GM23338 (cell line): ENCODE measurements around the gene YIPF2. TPM values are rescaled to one million over a fixed set of nuclear protein-coding genes. Genes with fewer than 3 reads are reported as not detected.
"Not testable (repeated sequence)": the region's sequence is repeated elsewhere in the genome, so short reads cannot be mapped to it uniquely, and the experiment has no call there.

Source experiments
- ATAC-seq: fragments of 200-7000 bp; cut with Tn5 transposase; 3 replicates; pipeline ENCODE4 v1.9.1; 2020
- DNase-seq: peaks from one replicate; pipeline ENCODE4 v3.0.0-alpha.2; 2015; ENCODE audit warnings: low spot score
- H2AFZ ChIP-seq: fragments of 200-600 bp; sonication (generic); 2 replicates; pipeline ENCODE4 v1.8.0; 2016; ENCODE audit warnings: antibody characterized with exemption, mild to moderate bottlenecking, moderate library complexity
- H3F3A ChIP-seq: fragments of 200-600 bp; sonication (generic); replicated peaks from 2 replicates; pipeline ENCODE4 v1.8.0; 2017; ENCODE audit warnings: antibody characterized with exemption, mixed run types, low read depth
- H3K27ac ChIP-seq: fragments of 200-600 bp; sonication (generic); 2 replicates; pipeline ENCODE4 v1.6.1; 2016; ENCODE audit warnings: low read depth
- H3K27me3 ChIP-seq: fragments of 200-600 bp; sonication (generic); 2 replicates; pipeline ENCODE4 v1.8.0; 2016; ENCODE audit warnings: mild to moderate bottlenecking, mixed run types, moderate library complexity; ENCODE audit not compliant: insufficient read depth
- H3K36me3 ChIP-seq: fragments of 200-600 bp; sonication (generic); 2 replicates; pipeline ENCODE4 v1.8.0; 2016; ENCODE audit warnings: mild to moderate bottlenecking; ENCODE audit not compliant: insufficient read depth
- H3K4me1 ChIP-seq: fragments of 200-600 bp; sonication (generic); 2 replicates; pipeline ENCODE4 v1.8.0; 2016; ENCODE audit warnings: mild to moderate bottlenecking, moderate library complexity; ENCODE audit not compliant: insufficient read depth
- H3K4me2 ChIP-seq: fragments of 200-600 bp; sonication (generic); 2 replicates; pipeline ENCODE4 v1.7.1; 2017; ENCODE audit warnings: mixed run types
- H3K4me3 ChIP-seq: fragments of 200-600 bp; sonication (generic); 2 replicates; pipeline ENCODE4 v1.6.1; 2016; ENCODE audit warnings: mixed run types
- H3K79me2 ChIP-seq: fragments of 200-600 bp; sonication (generic); replicated peaks from 2 replicates; pipeline ENCODE4 v1.8.0; 2017; ENCODE audit warnings: mild to moderate bottlenecking; ENCODE audit not compliant: insufficient read depth
- H3K9me2 ChIP-seq: fragments of 200-600 bp; sonication (generic); 2 replicates; pipeline ENCODE4 v1.8.0; 2017; ENCODE audit not compliant: insufficient read depth
- H4K20me1 ChIP-seq: fragments of 200-600 bp; sonication (generic); replicated peaks from 2 replicates; pipeline ENCODE4 v1.8.0; 2017; ENCODE audit warnings: mild to moderate bottlenecking; ENCODE audit not compliant: insufficient read depth
- H3K27ac Mint-ChIP-seq: 2 replicates; pipeline ENCODE4 v1.8.0; 2020; ENCODE audit warnings: inconsistent platforms, mild to moderate bottlenecking, moderate library complexity, mixed read lengths
- H3K27me3 Mint-ChIP-seq: 3 replicates; pipeline ENCODE4 v1.8.0; 2022; ENCODE audit warnings: low read depth, mild to moderate bottlenecking, moderate library complexity, mixed read lengths, inconsistent platforms; ENCODE audit not compliant: insufficient read depth, poor library complexity
- H3K36me3 Mint-ChIP-seq: 3 replicates; pipeline ENCODE4 v1.8.0; 2021; ENCODE audit warnings: low read depth, mild to moderate bottlenecking, inconsistent platforms, moderate library complexity, mixed read lengths
- H3K4me1 Mint-ChIP-seq: 3 replicates; pipeline ENCODE4 v1.8.0; 2020; ENCODE audit warnings: mild to moderate bottlenecking, inconsistent platforms, mixed read lengths
- H3K4me3 Mint-ChIP-seq: 3 replicates; pipeline ENCODE4 v1.8.0; 2021; ENCODE audit warnings: moderate library complexity, mild to moderate bottlenecking, inconsistent platforms, mixed read lengths
- H3K9me3 Mint-ChIP-seq: 3 replicates; pipeline ENCODE4 v1.8.0; 2020; ENCODE audit warnings: moderate library complexity, mild to moderate bottlenecking, inconsistent platforms, mixed read lengths
- JUNB ChIP-seq: IDR thresholded peaks from one replicate; pipeline ENCODE4 v1.6.1; 2016; ENCODE audit warnings: antibody characterized with exemption; ENCODE audit not compliant: unreplicated experiment
- NANOG ChIP-seq: IDR thresholded peaks from 2 replicates; pipeline ENCODE4 v1.6.1; 2016; ENCODE audit warnings: antibody characterized with exemption, borderline replicate concordance
- ZNF462 ChIP-seq: fragments of 250-450 bp; sonication (Bioruptor Pico); IDR thresholded peaks from 2 replicates; pipeline ENCODE4 v1.5.0; 2020; ENCODE audit warnings: mild to moderate bottlenecking, moderate library complexity
- polyA plus RNA-seq: library from polyadenylated mRNA; unstranded; fragments of >200 nt; fragmentation: Nextera tagmentation; extraction: Ambion mirVana; gene quantifications from 2 replicates; pipeline ENCODE4 v1.2.1, GENCODE V29; 2016
- total RNA-seq: library from RNA; depleted of rRNA; stranded (reverse); fragments of >200 nt; shearing (Covaris generic); gene quantifications from 2 replicates; pipeline ENCODE4 v1.2.3, GENCODE V29; 2014

Gene YIPF2
- total and polyA plus RNA-seq, 2 experiments from 2014 or later, result 36.3 to 63.7 TPM

GRCh38 chr19:10945264-10945663 is 16.8 kb upstream of the YIPF2 start:
- no peak for DNase-seq
- Mint-ChIP-seq H3K9me3 (no peaks in the 10 kb centered on the region), H3K4me3 (no peak overlapping the region), H3K27ac (no peak overlapping the region), H3K4me1 (peaks cover 6% of the 10 kb centered on the region; the same call in 2 of the 3 replicates), H3K27me3 (peaks cover 2% of the 10 kb centered on the region), H3K36me3 (no peaks in the 10 kb centered on the region)
- 0 out of 2 replicates have a peak, but pooled peaks cover 3% of the 10 kb centered on the region for H3F3A ChIP-seq
- no peaks in the 10 kb centered on the region for H4K20me1 ChIP-seq
- H3K79me2 ChIP-seq, result no peaks in the 10 kb centered on the region
- no peak overlapping the region for H3K4me2 ChIP-seq
- ATAC-seq, result no peak
- peaks cover 4% of the 10 kb centered on the region; the same call in 1 of the 2 replicates for H3K4me1 ChIP-seq
- H3K27me3 ChIP-seq, result no peaks in the 10 kb centered on the region
- TF ChIP-seq NANOG, result no peak
- no peak for TF ChIP-seq JUNB
- TF ChIP-seq ZNF462, result no peak
- H2AFZ ChIP-seq, result no peak overlapping the region
- H3K27ac ChIP-seq, result no peak overlapping the region
- no peaks in the 10 kb centered on the region for H3K9me2 ChIP-seq
- no peak overlapping the region for H3K4me3 ChIP-seq
- no peaks in the 10 kb centered on the region for H3K36me3 ChIP-seq

GRCh38 chr19:10943412-10943811 is 15.0 kb upstream of the YIPF2 start:
- not testable (repeated sequence) for H3K36me3 ChIP-seq, H3K9me2 ChIP-seq, H4K20me1 ChIP-seq, H3F3A ChIP-seq, H3K4me3 Mint-ChIP-seq, H3K4me2 ChIP-seq, H2AFZ ChIP-seq, H3K27ac ChIP-seq, H3K4me1 Mint-ChIP-seq, H3K79me2 ChIP-seq, H3K27me3 ChIP-seq, H3K9me3 Mint-ChIP-seq, H3K4me3 ChIP-seq, DNase-seq, ATAC-seq, H3K27ac Mint-ChIP-seq, H3K27me3 Mint-ChIP-seq, H3K36me3 Mint-ChIP-seq, H3K4me1 ChIP-seq

GRCh38 chr19:10941649-10942048 is 13.2 kb upstream of the YIPF2 start:
- not testable (repeated sequence) for ATAC-seq, H3K27ac ChIP-seq, H3K27me3 Mint-ChIP-seq, H3K4me1 ChIP-seq, H4K20me1 ChIP-seq, H3K9me2 ChIP-seq, H3K36me3 Mint-ChIP-seq, H3K4me1 Mint-ChIP-seq, H3K9me3 Mint-ChIP-seq, H3K27me3 ChIP-seq, H3K27ac Mint-ChIP-seq, H3K36me3 ChIP-seq, H3K79me2 ChIP-seq, H2AFZ ChIP-seq, H3F3A ChIP-seq, H3K4me2 ChIP-seq, DNase-seq, H3K4me3 Mint-ChIP-seq, H3K4me3 ChIP-seq
